HepG2 (cell line): ENCODE data around the gene BRD8. TPM values are rescaled to one million over a fixed set of nuclear protein-coding genes. Genes with fewer than 3 reads are reported as not detected.

Experiments
- ATAC-seq: fragments of 200-7000 bp; cut with Tn5 transposase; 3 replicates; pipeline ENCODE4 v1.9.1; 2020; ENCODE audit warnings: mild to moderate bottlenecking, moderate library complexity
- BruUV-seq: library from RNA; stranded (reverse); fragments of 400-500 nt; replicated peaks from 2 replicates; lab custom pipeline; 2021; lab: Mats Ljungman, UMichigan
- CTCF ChIA-PET: fragments of 300-600 bp; formaldehyde crosslinking; extraction: SDS; loops from one replicate; lab custom pipeline; 2021; ENCODE audit warnings: low total read pairs, inconsistent platforms, low intra/inter-chr PET ratio; lab: Yijun Ruan, JAX
- POLR2A ChIA-PET: fragments of 350-600 bp; sonication (Branson Sonifier 250); formaldehyde crosslinking; loops from one replicate; lab custom pipeline; 2020; ENCODE audit warnings: antibody characterized with exemption, inconsistent platforms; lab: Yijun Ruan, JAX
- DNase-seq: peaks from one replicate; pipeline ENCODE4 v3.0.0-alpha.2; 2015; ENCODE audit warnings: low spot score
- FAIRE-seq: peaks from 3 replicates; lab custom pipeline; 2011; peaks lifted over from hg19 to GRCh38; lab: Jason Lieb, UNC
- H2AFZ ChIP-seq: one replicate; pipeline ENCODE4 v1.6.1; 2011; ENCODE audit warnings: low read length, inconsistent platforms
- H3K27ac ChIP-seq: fragments of 300-600 bp; 3 replicates; pipeline ENCODE4 v1.8.0; 2011; ENCODE audit warnings: mixed run types, mild to moderate bottlenecking, mixed read lengths, low read length, inconsistent platforms; ENCODE audit not compliant: insufficient read depth; ENCODE audit errors: extremely low read length
- H3K27me3 ChIP-seq, 2 experiments: fragments of 200-600 bp in 1 of 2; 2 replicates in 1 of 2; 3 replicates in 1 of 2; pipeline versions ENCODE4 v1.6.0 to v1.8.0; 2011; ENCODE audit warnings: low read length in 2 of 2, mild to moderate bottlenecking in 2 of 2, moderate library complexity in 2 of 2, inconsistent platforms in 1 of 2; ENCODE audit not compliant: insufficient read depth in 2 of 2, control insufficient read depth in 1 of 2
- H3K36me3 ChIP-seq, 2 experiments: fragments of 200-600 bp in 1 of 2; replicated peaks in 1 of 2; 2 replicates in 1 of 2; 3 replicates in 1 of 2; pipeline versions ENCODE4 v1.5.1 to v1.8.0; 2011; ENCODE audit warnings: low read length in 2 of 2, inconsistent platforms in 1 of 2; ENCODE audit not compliant: insufficient read depth in 2 of 2, control insufficient read depth in 1 of 2
- H3K4me1 ChIP-seq: 2 replicates; pipeline ENCODE4 v1.5.1; 2012; ENCODE audit warnings: low read length, inconsistent platforms; ENCODE audit not compliant: insufficient read depth
- H3K4me2 ChIP-seq: 2 replicates; pipeline ENCODE4 v1.6.0; 2011; ENCODE audit warnings: low read depth, low read length, inconsistent platforms
- H3K4me3 ChIP-seq, 3 experiments: fragments of 200-600 bp in 1 of 3; sonication (generic), shearing (Covaris generic) in 1 of 3; replicated peaks in 1 of 3; 2 replicates each; pipeline ENCODE4 v1.5.1; 2011 to 2016; ENCODE audit warnings: low read length in 3 of 3, inconsistent platforms in 2 of 3, low read depth in 2 of 3, mild to moderate bottlenecking in 2 of 3, control low read depth in 1 of 3, mixed read lengths in 1 of 3; ENCODE audit not compliant: insufficient read depth in 1 of 3
- H3K79me2 ChIP-seq: one replicate; pipeline ENCODE4 v1.6.1; 2011; ENCODE audit warnings: low read length, inconsistent platforms; ENCODE audit not compliant: insufficient read depth
- H3K9ac ChIP-seq: 2 replicates; pipeline ENCODE4 v1.6.0; 2011; ENCODE audit warnings: mild to moderate bottlenecking, low read depth, low read length, inconsistent platforms; ENCODE audit not compliant: insufficient read depth
- H3K9me3 ChIP-seq: 2 replicates; pipeline ENCODE4 v1.5.1; 2012; ENCODE audit warnings: mild to moderate bottlenecking, low read length
- H4K20me1 ChIP-seq: 2 replicates; pipeline ENCODE4 v1.6.0; 2011; ENCODE audit warnings: inconsistent platforms, mild to moderate bottlenecking, low read length, moderate library complexity; ENCODE audit not compliant: insufficient read depth
- ARID2 ChIP-seq: sonication (generic); formaldehyde crosslinking; IDR thresholded peaks from 2 replicates; pipeline ENCODE4 v1.8.1; 2022; ENCODE audit warnings: mild to moderate bottlenecking, missing genetic modification reagents, borderline replicate concordance
- BRD4 ChIP-seq: sonication (generic); formaldehyde crosslinking; IDR thresholded peaks from 2 replicates; pipeline ENCODE4 v1.4.0; 2020; ENCODE audit warnings: missing genetic modification reagents
- DMTF1 ChIP-seq: sonication (generic); formaldehyde crosslinking; IDR thresholded peaks from 2 replicates; pipeline ENCODE4 v1.4.0; 2020; ENCODE audit warnings: mild to moderate bottlenecking, missing genetic modification reagents
- GATAD1 ChIP-seq: IDR thresholded peaks from 2 replicates; pipeline ENCODE4 v1.6.1; 2016; ENCODE audit warnings: missing genetic modification reagents, missing compliant biosample characterization
- HOXA7 ChIP-seq: sonication (generic); formaldehyde crosslinking; IDR thresholded peaks from 2 replicates; pipeline ENCODE4 v1.8.1; 2022; ENCODE audit warnings: mild to moderate bottlenecking, missing genetic modification reagents, moderate library complexity
- JDP2 ChIP-seq: sonication (generic); formaldehyde crosslinking; IDR thresholded peaks from 2 replicates; pipeline ENCODE4 v1.8.1; 2022; ENCODE audit warnings: missing genetic modification reagents, borderline replicate concordance
- MXD4 ChIP-seq: IDR thresholded peaks from 2 replicates; pipeline ENCODE4 v1.6.1; 2016; ENCODE audit warnings: mild to moderate bottlenecking, missing biosample characterization, missing genetic modification reagents
- NFYB ChIP-seq: sonication (generic); formaldehyde crosslinking; IDR thresholded peaks from 2 replicates; pipeline ENCODE4 v1.4.0; 2020; ENCODE audit warnings: missing genetic modification reagents
- TFAP4 ChIP-seq: sonication (generic); IDR thresholded peaks from 2 replicates; pipeline ENCODE4 v1.6.1; 2016; ENCODE audit warnings: low read depth, borderline replicate concordance
- ZBTB43 ChIP-seq: sonication (generic); formaldehyde crosslinking; conservative IDR thresholded peaks from 2 replicates; pipeline ENCODE4 v1.4.0; 2020; ENCODE audit warnings: missing genetic modification reagents
- ZNF563 ChIP-seq: sonication (generic); formaldehyde crosslinking; IDR thresholded peaks from 2 replicates; pipeline ENCODE4 v1.8.0; 2022; ENCODE audit warnings: mild to moderate bottlenecking, moderate library complexity, missing genetic modification reagents
- WGBS: methylation state at CpG from one replicate; pipeline ENCODE4 v1.1.6; 2017; ENCODE audit warnings: low lambda C conversion rate; 5-methylcytosine and 5-hydroxymethylcytosine counted together
- in situ Hi-C: cut with HindIII; loops from 2 replicates; pipeline ENCODE4 v1.10.0; 2017; ENCODE audit warnings: low pct_unique_long_range_greater_than_20kb; ENCODE audit not compliant: extremely low pct_ligation_motif_present
- intact Hi-C: fragments of 100-400 bp; cut with micrococcal nuclease; formaldehyde crosslinking; loops from one replicate; pipeline ENCODE4 v1.10.0; 2022; ENCODE audit not compliant: unreplicated experiment
- polyA plus RNA-seq, 8 experiments: library from polyadenylated mRNA; depleted of rRNA in 3 of 8; stranded (reverse) in 7 of 8; unstranded in 1 of 8; fragments of >200 nt; fragmentation: Illumina TruSeq in 4 of 8; extraction: Trizol in 4 of 8; gene quantifications; 2 replicates each; pipeline versions ENCODE4 v1.2.1 to v1.2.3, GENCODE V29; 2011 to 2016; ENCODE audit warnings: low read depth in 4 of 8, missing spikeins in 1 of 8, mixed read lengths in 1 of 8; ENCODE audit not compliant: insufficient read depth in 1 of 8
- total RNA-seq, 5 experiments: library from RNA; depleted of rRNA; stranded (reverse); fragments of >200 nt; fragmentation: Illumina TruSeq; extraction: Trizol; gene quantifications; 2 replicates each; pipeline ENCODE4 v1.2.3, GENCODE V29; 2016; ENCODE audit warnings: low read depth in 1 of 5

Gene BRD8
- total and polyA plus RNA-seq, 2 of the 13 experiments (the other 11 are each of a cell fraction or from before 2014, with no cell fraction given) = 62.5 to 71.1 TPM

- ATAC-seq (no peak), FAIRE-seq (no peak), DNase-seq (no peak)
- Histone ChIP-seq H3K9me3 (no peaks in the 10 kb centered on the region), H3K4me3 (no peak overlapping the region), H3K36me3 (peaks cover 18 to 66% of the 10 kb centered on the region in 2 experiments), H2AFZ (no peak overlapping the region), H3K27ac (no peak overlapping the region), H4K20me1 (no peaks in the 10 kb centered on the region), H3K4me1 (no peaks in the 10 kb centered on the region), H3K4me2 (no peak overlapping the region), H3K27me3 (no peaks in the 10 kb centered on the region), H3K79me2 (no peaks in the 10 kb centered on the region), H3K9ac (no peak overlapping the region)
- ChIA-PET POLR2A (no interaction called here), CTCF (no interaction called here)
- in situ Hi-C loops = loop anchor here (25.0 kb wide), 1 partner anchor 219 kb away; no protein-coding TSS in a partner anchor
- WGBS = 96% methylated on average over 3 of the region's 3 CpGs
- intact Hi-C loops = no loop called here
- TF ChIP-seq BRD4 (no peak), MXD4 (CRISPR knock-in tag) (no peak), ZBTB43 (CRISPR knock-in tag) (no peak), HOXA7 (no peak), ZNF563 (CRISPR knock-in tag) (no peak), TFAP4 (no peak), DMTF1 (no peak), GATAD1 (CRISPR knock-in tag) (no peak), ARID2 (no peak), JDP2 (no peak), NFYB (CRISPR knock-in tag) (no peak)
- no TSS peak for BruUV-seq
Observed at GRCh38 chr5:138192826-138193225, 14.4 kb upstream of the BRD8 start.
